UCSD-AML1 (cell line): ENCODE measurements around the gene USP22.

Experiments used
- DNase-seq: peaks from one replicate; lab custom pipeline; 2025; ENCODE audit not compliant: unreplicated experiment; lab: John Stamatoyannopoulos, UW

USP22 gene

DNA sequence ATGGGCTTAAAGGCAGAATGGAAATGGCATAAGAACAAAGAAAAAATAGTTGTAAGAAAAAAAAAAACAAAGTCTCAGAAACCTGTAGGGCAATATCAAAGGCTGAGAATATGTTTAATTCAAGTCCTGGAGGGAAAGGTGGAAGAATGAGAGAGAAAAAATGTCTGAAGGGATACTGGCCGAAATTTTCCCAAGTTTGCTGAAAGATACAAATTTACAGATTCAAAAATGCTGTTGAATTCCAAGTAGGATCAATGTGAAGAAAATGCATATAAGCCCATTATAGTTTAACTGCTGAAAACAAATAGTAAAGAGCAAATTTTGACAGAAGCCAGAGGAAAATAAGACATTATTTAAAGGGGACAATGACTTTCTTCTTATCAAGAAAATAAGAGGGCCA, 6.6 kb upstream of the USP22 start:
- no peak for DNase-seq

DNA sequence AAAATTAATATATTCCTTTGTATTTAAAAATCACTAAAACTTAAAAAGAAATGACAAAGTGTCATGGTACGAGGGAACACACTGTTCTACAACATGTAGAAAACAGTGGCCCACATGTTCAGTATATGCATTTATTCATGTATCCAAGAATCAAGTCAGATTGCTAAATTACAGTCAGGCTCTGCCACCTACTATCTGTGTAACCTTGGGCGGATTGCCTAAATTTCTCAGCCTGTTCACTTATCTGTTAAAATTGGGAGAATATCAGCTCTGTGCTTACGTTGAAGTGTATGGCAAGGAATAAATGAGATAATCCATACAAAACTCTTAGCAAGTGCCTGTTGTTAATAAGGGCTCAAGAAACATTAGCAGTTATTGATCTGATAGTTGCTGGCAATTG, 3.4 kb upstream of the USP22 start:
- no peak for DNase-seq

DNA sequence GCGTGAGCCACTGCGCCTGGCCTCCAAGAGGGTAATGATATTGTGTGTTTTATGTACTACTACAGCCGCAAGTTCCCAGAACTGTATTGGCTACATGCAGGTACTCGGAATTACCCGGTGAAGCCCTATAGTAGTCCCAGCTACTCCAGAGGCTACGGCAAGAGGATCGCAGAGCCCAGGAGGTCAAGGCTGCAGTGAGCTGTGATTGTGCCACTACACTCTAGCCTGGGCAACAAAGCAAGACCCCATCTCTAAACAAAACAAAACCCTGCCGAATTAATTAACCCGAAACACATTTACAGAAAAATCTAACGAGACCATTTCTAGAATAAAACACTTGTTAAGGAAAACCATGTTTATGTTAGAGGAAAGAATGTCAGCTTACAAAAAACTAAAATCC, 2.2 kb upstream of the USP22 start:
- DNase-seq, result no peak

DNA sequence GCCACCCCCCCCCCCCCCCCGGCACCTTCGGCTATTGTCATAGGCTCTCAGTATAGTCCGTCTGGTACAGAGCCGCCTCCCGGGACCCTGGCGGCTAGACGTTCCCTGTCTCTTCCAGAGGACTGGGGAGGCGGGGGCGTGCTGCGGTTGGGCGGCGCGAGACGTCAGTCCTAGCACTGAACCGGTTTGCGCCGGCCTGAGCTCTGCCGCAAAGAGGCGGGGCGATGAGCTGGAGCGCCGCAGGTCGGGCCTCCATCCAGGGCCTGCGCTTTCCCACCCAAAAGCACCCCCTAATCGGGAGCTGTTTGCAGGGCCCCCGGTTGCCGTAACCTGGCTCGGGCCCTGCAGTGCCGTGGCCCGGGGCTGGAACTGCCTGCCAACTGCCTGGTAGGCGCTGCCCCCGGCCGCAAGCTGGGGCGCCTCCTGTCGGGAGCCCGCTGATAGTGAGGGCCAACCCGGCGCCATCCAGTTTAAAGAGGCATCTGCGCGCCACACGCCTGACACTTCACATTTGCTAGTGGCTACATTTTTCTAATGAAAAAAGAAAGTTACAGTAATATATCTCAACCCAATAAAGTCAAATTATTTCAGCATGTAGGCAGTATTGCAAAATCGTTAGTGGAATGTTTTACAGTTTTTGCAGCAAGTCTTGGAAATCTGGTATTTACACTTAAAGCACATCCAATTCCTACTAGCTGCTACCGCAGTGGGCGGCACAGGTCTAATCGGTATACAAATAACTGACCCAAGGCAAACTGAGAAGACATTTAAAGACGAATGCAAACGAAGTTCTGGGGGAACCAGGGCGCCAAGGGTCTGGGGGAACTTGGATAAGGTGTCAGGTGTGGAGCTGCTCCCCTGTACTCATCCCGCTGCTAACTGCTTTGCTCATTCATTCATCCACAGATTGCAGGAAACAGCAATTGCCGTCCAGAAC, 753 bp upstream of the USP22 start:
- peak; percentile 98 for DNase-seq

DNA sequence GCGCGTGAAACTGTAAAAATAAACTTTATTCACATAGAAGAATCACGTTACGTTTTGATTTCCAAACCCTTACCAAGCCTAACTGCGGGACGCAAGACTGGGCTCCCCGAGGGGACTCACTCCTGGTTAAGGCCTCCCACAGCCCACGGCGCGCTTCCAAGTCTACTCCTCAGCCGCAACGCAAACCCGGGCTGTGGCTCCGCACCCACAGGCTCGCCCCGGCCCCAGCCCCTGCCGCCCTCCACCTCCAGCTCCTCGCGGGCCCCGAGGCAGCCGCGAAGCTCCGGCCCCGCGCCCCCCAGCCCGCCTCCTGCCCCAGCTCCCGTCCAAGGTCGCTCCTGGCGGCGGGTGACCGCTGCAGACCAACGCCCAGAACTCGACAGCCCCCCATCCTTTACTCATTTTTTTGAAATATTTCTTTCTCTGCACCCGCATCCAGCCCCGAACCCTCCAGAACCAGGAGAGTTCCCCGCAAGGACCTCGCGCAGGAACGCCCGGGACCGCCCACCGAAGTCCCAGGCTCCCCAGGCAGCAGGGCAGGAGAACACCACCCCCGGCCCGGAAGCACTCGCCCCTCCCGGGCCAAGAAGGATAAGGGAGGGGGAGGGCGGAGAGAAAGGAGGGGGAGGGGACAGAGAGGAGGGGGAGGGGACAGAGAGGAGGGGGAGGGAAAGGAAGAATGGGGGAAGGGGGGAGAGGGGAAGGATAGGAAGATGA, 912 bp downstream of the USP22 start:
- DNase-seq, result peak; percentile 78

DNA sequence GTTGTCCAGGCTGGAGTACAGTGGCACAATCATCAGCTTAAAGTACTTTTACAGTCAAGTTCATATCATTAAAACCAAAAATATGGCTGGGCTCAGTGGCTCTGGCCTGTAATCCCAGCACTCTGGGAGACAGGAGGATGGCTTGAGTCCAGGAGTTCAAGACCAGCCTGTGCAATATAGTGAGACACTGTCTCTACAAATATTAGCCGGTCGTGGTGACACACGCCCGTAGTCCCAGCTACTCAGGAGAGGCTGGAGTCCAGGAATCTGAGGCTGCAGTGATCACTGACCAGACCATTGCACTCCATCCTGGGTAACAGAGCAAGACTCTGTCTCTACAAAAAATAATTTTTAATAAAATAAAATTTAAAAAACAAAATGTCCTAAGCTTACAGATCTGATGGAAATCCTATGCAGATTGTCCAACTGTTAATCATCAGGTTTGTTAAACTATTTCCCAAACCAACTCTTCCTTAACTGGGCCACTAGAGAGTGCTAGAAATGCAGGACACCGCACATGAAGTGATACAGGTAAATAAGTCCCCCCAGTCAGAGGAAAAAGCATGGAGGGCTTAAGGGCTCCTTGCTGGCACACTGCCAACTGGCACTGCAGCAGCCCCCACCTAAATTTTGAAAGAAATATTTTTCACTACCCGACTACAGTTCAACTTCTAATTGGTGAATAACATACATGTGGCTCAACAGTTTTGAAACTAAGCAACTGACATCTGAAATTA, 2.8 kb downstream of the USP22 start:
- DNase-seq, result no peak

DNA sequence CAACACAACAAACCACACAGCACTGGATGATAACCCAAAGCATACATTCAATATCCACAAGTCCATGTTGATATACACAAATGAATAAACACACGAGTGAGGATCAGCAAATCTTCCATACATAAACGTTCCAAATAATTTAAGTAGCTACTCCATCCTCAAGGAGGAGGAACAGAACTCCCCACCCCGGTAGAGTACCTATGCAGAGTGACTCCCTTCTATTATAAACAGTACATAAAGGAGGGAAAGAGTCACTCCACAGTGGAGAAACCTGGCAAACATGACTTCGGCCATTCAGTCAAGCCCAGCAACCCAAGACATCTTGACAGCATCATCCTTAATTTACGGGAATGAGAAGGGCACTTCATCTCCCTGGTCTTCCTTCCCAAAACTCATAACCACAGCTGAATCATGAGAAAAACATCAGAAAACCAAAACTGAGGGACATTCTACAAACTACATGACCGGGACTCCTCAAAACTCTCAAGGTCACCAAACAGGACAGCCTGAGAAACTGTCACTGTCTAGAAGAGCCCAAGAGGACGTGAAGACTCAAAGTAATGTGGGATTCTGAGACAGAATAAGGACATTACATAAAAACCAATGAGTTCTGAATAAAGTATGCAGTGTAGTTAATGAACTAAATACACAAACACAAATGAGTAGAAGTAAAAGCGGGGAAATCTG, 5.6 kb downstream of the USP22 start:
- DNase-seq, result no peak

DNA sequence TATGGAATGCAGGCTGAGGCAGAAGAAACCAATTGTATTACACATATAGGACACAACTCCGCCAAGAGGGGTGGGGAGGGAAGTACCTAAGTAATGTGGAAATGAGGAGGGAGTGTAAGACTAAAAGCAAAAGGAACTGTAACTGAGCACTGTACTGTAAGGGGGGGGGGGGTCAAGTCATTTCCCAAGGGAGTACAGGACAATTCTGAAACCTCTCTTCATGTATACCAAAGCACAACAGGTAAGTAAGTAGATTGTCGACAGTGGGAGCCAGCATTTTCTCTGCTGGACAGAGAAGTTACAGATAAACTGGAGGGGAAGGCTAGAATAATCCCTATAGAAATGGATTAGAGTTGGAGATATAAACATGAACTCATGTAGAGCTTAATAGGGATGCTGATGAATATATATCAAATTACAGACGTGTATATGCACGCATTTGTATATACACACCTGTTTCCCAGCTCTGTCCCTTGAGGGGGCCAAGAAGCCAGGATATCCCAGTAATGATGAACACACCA, 6.4 kb downstream of the USP22 start:
- DNase-seq, result no peak

DNA sequence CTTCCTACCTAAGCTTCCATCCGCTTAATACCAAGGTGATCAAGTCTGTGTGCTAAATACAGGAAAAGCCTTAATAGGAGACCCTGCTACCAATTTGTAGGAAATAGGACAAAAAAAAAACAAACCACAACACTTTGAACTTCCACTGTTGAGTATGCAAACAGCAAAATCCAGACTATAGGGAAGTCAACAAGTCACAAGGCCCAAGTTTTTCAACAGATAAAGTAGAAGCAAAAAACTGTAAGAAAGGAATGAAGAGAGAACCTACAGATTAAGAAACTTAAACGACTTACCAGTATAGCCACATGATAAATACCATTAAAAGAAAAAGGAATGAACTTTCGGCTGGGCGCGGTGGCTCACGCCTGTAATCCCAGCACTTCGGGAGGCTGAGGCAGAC, 7.4 kb downstream of the USP22 start:
- no peak for DNase-seq

DNA sequence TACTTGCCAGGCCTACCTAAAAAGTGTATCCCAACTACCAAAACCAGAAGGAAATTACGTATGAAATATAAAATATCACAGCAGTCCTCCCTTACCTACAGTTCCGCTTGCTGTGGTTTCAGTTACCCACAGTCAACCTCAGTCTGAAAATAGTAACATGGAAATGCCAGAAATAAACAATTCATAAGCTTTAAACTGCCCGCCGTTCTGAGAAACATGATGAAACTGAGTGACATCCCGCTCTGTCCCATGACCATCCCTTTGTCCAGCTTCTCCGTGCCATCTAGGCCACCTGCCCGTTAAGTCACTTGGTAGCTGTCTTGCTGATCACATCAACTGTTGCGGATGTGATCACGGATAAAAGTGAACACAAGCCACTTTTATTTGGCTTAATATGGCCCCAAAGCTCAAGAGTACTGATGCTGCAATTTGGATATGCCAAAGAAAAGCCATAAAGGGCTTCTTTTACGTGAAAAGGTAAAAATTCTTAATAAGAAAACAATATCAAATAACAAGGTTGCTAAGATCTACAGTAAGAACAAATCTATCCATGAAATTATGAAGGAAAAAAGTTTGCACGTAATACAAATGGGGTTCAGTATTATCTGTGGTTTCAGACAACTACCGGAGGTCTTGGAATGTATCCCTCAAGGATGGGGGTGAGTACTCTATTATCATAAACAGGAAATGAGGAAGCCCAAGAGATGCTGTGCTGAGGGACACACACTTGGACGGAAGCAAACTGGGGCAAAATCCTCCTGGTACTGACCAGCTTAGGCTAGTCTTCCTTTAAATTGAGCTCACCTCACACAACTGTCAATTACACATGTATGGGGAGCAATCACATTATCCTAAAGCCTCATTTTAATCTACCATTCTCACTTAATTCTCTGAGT, 8.2 kb downstream of the USP22 start:
- DNase-seq, result no peak

DNA sequence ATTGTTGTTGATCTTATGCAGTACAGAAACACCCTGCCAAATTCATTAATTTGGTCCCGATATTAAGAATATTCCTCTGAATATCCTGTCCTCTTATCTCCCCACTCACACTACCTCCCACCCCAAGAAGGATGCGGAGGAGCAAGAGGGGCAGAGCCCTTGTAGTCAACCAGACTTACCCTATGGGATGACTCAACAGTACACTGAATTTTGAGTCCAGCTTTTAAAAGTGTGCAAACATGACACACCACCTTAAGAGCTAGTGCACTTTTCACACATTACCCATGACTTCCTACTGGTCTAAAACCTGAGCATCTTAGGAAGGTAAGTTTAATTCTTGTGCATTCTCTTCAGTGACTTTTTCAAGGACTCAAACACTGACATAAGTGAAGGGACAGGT, 9.5 kb downstream of the USP22 start:
- DNase-seq, result no peak

DNA sequence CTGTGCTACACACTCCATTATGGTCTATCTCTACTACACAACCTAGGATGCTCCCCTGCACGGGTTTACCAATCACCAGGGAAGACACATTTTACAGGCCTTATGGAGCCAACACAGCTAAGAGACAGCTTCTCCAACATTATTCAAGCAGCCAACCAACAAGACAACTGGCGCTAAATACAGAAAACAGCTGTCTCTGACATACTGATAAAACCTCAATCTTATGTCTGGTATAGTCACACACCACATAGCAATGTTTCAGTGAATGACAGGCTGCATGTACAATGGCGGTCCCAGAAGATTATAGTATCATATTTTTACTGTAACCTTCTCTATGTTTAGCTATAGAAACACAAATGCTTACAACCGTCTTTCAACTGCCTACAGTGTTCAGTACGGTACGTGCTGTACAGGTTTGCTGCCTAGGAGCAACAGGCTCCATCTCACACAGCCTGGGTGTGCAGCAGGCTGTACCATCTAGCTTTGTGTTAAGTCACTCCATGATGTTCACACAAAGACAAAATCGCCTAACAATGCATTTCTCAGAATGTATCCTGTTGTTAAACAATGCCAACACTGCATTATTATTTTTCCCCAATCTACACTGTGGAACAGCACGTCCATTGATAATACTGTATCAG, 10.9 kb downstream of the USP22 start:
- no peak for DNase-seq

DNA sequence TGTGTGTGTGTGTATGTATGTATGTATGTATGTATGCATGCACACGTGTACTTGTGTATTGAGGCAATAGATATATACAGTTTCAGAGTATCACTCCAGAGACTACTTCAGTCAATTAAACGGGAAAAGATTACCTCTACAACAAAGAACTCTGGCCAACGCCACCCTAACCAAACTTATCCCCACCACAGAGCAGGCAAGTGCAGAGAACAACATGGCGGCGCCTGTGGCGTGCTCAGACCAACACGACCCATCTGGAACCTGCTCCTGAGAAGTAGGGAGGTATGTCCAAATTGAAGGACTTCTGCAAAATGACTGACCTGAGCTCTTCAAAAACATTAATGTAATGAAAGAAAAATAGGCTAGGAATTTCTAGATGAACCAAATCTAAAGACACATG, 12.4 kb downstream of the USP22 start:
- DNase-seq, result no peak

DNA sequence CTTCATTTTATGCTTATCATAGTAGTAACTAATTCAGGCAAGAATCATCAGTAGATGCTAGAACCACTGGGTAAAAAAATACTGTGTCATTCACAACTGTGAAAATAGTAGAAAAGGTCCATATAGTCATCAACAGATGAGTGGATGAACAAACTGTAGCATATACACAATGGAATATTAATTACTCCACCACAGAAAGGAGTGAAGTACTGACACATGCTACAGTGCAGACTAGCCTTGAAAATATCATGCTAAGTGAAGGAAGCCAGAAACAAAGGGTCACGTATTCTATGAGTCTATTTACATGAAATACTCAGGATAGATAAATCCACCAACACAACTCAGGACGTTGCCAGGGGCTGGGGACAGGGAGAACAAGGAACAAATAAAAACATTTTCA, 13.3 kb downstream of the USP22 start:
- no peak for DNase-seq

DNA sequence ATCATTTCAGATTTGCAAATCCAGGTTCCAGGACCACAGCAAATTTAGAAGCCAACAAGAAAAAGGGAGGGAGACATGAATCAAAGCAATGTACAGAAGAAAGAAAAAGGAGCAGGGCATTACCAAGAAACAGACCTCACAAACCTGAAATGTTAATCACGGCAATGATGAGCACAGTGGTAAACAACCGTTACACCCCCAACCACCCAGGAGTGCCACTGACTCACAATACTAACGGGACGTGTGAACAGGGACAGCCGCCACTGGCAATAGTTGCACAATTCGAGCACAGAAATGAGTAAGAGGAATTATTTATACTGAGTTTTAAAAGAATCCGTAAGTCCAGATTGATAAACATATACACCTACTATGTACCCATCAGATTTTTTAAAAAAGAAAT, 13.8 kb downstream of the USP22 start:
- DNase-seq, result no peak

DNA sequence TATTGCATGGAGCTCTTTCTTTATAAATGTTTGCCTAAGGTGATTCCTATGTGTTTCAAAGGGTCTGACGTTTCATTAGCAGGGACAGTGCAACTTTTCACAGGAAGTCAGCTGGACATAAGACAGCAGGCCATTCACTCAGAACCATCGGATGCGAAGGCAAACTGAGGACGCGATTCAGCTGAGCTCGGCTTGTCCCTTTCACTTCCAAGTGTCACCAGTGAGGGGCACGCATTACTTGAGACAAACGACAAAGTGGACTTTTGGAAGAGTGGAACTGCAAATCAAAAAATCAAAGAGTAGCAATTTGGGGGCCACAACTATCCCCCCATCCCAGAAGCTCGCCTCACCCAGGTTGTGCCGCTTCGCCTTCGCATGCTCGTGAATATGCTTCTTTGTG, 14.6 kb downstream of the USP22 start:
- DNase-seq, result no peak

DNA sequence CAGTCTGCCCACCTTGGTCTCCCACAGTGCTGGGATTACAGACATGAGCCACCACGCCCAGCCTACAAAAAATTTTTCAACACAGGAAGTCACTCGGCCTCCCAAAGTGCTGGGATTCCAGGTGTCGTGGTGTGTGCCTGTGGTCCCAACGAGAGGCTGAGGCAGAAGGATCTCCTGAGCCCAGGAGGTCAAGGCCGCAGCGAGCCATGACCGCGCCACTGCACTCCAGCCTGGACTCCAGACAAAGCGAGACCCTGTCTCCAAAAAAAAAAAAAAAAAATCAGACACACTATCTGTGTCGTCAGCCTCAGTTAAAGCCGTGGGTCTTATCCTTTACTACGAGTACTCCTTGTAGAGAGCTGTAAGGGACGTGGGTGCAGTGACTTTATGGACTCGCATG, 15.8 kb downstream of the USP22 start:
- DNase-seq, result no peak

DNA sequence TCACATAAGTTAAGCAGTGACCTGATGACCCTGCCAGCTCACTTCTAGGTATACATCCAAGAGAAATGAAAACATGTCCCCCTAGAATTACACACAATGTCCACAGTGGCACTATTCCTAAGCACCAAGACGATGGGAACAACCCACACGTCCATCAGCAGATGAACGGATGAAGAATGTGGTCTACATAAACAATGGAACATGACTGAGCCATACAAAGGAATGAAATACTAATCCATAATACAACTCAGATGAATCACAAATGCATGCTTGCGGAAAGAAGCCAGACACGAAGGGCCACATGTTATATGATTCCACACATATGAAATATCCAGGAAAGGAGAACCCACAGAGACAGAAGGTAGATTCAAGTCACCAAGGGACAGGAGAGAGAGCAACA, 17.4 kb downstream of the USP22 start:
- no peak for DNase-seq

DNA sequence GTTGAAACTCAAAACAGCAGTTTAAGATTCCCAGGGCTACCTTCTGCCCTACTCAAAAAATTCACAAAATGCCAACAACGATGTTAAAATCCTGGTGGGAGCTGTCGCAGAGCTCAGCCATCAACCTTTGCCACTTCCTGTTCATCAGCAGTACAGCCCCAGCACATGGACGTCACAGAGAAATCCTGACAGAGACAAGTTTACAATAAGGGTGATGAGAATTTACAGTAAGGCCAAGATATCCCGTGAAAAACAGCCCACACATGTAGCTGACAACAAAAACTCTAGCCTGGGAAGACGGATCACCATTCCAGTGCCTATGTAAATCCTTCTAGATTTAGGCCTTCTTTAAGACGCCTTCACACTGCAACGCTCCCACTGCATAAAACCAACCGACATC, 18.8 kb downstream of the USP22 start:
- DNase-seq, result no peak
